Gastroesophageal sphincter (tissue), 4 donors: Measurements from ENCODE around the gene LDLRAD4. TPM values are rescaled to one million over a fixed set of nuclear protein-coding genes. Genes with fewer than 3 reads are reported as not detected.

Experiments used
- ATAC-seq: fragments of 150-250 bp; one replicate; pipeline ENCODE4 v1.9.1; 2016; ENCODE audit warnings: mild to moderate bottlenecking, moderate library complexity
- H3K27ac ChIP-seq, 4 donors: fragments of 200-600 bp; sonication (generic) in 3 of 4; 1 replicate in 3 of 4; 2 replicates in 1 of 4; pipeline ENCODE4 v1.5.1; 2016 to 2019
- H3K27me3 ChIP-seq: fragments of 200-600 bp; sonication (generic); one replicate; pipeline ENCODE4 v1.5.1; 2019
- H3K36me3 ChIP-seq, 2 donors: fragments of 200-600 bp; sonication (generic); one replicate each; pipeline ENCODE4 v1.5.1; 2019; ENCODE audit warnings: control low read depth in 1 of 2
- H3K4me1 ChIP-seq, 3 donors: fragments of 200-600 bp; sonication (generic); 1 replicate in 2 of 3; 2 replicates in 1 of 3; pipeline ENCODE4 v1.5.1; 2016 to 2019; ENCODE audit warnings: control low read depth in 2 of 3
- H3K4me3 ChIP-seq, 2 donors: fragments of 200-600 bp; sonication (generic); one replicate each; pipeline ENCODE4 v1.5.1; 2019; ENCODE audit warnings: mild to moderate bottlenecking in 1 of 2, moderate library complexity in 1 of 2
- H3K9me3 ChIP-seq, 3 donors: fragments of 200-600 bp; sonication (generic); one replicate each; pipeline ENCODE4 v1.5.1; 2017 to 2019; ENCODE audit warnings: control low read depth in 2 of 3
- EP300 ChIP-seq: sonication (generic); formaldehyde crosslinking; IDR thresholded peaks from one replicate; pipeline ENCODE4 v1.6.1; 2017; ENCODE audit warnings: antibody characterized with exemption, mild to moderate bottlenecking
- POLR2A ChIP-seq, 2 donors: fragments of 450-650 bp; IDR thresholded peaks; one replicate each; pipeline ENCODE4 v1.6.1; 2017; ENCODE audit warnings: antibody characterized with exemption in 2 of 2, mild to moderate bottlenecking in 2 of 2, moderate library complexity in 1 of 2
- POLR2AphosphoS5 ChIP-seq: sonication (generic); formaldehyde crosslinking; IDR thresholded peaks from one replicate; pipeline ENCODE4 v1.6.1; 2017; ENCODE audit warnings: antibody characterized with exemption
- WGBS, 2 donors: methylation state at CpG; one replicate each; pipeline ENCODE4 v1.1.5; 2018; ENCODE audit warnings: low coverage in 1 of 2; 5-methylcytosine and 5-hydroxymethylcytosine counted together
- total RNA-seq, 4 donors: library from RNA; depleted of rRNA; stranded (reverse); fragments of >200 nt; gene quantifications; one replicate each; pipeline ENCODE4 v1.1.0, GENCODE V29; 2016
- TF ChIP-seq, protein P1 (sequence below), 4 experiments: fragments of 200-600 bp in 2 of 4; fragments of 450-650 bp in 2 of 4; sonication (generic) in 1 of 4; IDR thresholded peaks; one replicate each; pipeline ENCODE4 v1.5.1; 2017 to 2019; ENCODE audit warnings: antibody characterized with exemption in 4 of 4, mild to moderate bottlenecking in 2 of 4, moderate library complexity in 2 of 4

LDLRAD4 gene
- total RNA-seq, 4 donors from 2014 or later, result 28.1 to 85.9 (median 55.2) TPM

DNA sequence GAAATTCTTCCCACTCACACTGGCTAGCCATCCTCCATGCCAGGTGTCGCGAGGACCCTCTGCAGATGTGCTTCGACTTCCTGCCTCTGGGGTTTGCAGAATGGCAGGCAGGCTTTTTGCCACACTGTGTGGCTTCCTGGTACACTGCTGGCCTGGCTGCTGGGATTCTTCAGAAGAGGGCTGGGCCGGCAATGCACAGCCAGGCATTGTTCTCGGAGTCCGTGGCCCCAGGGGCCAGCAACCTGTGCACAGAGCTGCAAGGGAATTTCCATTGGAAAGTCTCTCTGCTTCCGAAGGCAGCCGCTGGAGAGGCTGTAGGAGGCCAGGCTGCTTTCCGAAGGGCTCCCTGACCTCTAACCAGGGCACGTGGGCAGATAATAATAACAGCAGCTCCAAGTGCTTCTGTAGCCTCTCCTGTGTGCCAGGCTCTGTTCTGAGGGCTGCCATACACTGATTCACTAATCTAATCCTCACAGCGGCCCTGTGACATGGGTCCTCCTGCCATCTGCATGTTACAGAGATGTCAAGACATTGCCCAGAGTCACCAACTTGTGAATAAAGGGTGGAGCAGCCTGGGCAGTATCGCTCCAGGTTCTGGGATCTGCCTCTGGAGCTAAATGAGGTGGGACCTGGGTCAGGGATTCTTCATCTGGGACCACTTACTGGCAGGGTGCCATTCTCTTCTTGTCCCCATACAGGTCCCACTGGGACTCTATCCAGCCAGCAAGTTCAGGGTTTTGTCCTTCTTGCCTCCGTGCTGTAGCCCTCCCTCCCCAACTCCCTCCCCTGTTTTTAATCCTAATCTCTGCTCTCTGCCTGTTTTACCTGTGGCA is 5.0 kb downstream of the LDLRAD4 start:
- Histone ChIP-seq H3K4me1 (peaks cover 7 to 70% (median 54%) of the 10 kb centered on the region in 3 donors), H3K9me3 (no peaks in the 10 kb centered on the region), H3K27ac (peak overlapping the region; percentile 49 to 93 (median 90)), H3K4me3 (peak overlapping the region in 1 of 2 donors; percentile 19), H3K36me3 (no peaks in the 10 kb centered on the region), H3K27me3 (no peaks in the 10 kb centered on the region)
- 13 to 87% methylated on average over 2 to 3 of the region's 13 CpGs for WGBS, 2 donors
- ATAC-seq, result peak; percentile 23
- TF ChIP-seq, protein P1, sequence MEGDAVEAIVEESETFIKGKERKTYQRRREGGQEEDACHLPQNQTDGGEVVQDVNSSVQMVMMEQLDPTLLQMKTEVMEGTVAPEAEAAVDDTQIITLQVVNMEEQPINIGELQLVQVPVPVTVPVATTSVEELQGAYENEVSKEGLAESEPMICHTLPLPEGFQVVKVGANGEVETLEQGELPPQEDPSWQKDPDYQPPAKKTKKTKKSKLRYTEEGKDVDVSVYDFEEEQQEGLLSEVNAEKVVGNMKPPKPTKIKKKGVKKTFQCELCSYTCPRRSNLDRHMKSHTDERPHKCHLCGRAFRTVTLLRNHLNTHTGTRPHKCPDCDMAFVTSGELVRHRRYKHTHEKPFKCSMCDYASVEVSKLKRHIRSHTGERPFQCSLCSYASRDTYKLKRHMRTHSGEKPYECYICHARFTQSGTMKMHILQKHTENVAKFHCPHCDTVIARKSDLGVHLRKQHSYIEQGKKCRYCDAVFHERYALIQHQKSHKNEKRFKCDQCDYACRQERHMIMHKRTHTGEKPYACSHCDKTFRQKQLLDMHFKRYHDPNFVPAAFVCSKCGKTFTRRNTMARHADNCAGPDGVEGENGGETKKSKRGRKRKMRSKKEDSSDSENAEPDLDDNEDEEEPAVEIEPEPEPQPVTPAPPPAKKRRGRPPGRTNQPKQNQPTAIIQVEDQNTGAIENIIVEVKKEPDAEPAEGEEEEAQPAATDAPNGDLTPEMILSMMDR (IDR thresholded peaks at IDR 0.05), result no peak
- TF ChIP-seq POLR2AphosphoS5, result peak; percentile 23

DNA sequence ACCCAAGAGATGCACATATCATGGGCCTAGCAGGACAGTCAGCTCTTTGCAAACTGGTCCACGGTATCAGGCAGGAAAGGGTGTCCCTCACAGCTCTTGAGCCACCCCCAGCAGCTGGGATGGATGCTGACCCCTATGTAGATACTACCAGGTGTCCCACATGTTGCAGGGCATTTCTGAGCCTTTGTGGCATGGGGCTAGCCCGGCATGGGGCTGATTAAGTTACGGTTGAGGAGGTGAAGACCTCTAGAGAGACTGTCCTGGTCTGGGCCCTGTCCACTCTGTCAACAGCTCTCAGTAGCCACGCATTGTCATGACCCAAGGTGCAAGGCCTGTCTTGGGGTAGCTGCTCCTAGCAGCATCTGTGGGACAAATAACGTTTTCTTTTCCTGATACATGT is 6.7 kb downstream of the LDLRAD4 start:
- Histone ChIP-seq H3K36me3 (no peaks in the 10 kb centered on the region), H3K9me3 (no peaks in the 10 kb centered on the region), H3K27ac (peak overlapping the region in 3 of 4 donors; percentile 48 to 93 (median 92)), H3K27me3 (no peaks in the 10 kb centered on the region), H3K4me1 (peaks cover 7 to 66% (median 44%) of the 10 kb centered on the region in 3 donors), H3K4me3 (no peak overlapping the region)
- TF ChIP-seq POLR2A (IDR thresholded peaks at IDR 0.05) (no peak), POLR2AphosphoS5 (no peak), EP300 (no peak)
- TF ChIP-seq, protein P1 (IDR thresholded peaks at IDR 0.05), result no peak
- no peak for ATAC-seq
- WGBS, 2 donors, result 92% methylated on average over 4 of the region's 5 CpGs; no CpG with 5 or more reads in 1 of the 2 donors

DNA sequence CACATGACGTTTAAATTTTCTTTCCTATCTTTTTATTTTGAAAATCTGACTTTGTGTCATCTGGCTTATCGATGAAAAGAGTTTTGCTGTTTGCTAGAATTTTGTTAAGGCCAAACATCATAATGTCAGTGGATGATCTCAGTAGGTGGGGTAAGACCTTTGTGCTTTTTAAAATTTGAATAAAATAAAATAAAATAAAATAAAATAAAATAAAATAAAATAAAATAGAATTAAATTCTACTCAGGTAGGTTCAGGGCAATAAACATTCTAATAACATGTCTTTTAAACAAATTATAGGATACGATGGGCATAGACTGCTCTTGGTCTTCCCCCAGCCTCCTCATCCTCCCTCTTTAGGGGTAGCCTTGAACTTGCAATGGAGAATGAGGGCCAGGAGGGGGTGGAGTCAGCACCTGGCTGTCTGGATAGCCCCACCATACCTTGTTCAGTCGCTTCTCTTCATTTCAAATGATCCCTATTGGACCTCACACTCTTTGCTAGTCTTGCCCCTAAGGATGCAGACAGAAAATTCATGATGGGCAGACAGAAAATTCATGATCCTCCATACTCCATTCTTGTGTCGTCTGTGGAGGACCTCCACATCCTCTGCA is 8.1 kb downstream of the LDLRAD4 start:
- WGBS, 2 donors, result 93 to 96% methylated on average over 4 to 5 of the region's 5 CpGs
- H3K9me3 ChIP-seq, result no peaks in the 10 kb centered on the region
- peaks cover 7 to 60% (median 30%) of the 10 kb centered on the region in 3 donors for H3K4me1 ChIP-seq
- no peaks in the 10 kb centered on the region for H3K27me3 ChIP-seq
- H3K36me3 ChIP-seq, result no peaks in the 10 kb centered on the region
- ATAC-seq, result no peak
- no peak overlapping the region for H3K4me3 ChIP-seq
- TF ChIP-seq, protein P1 (IDR thresholded peaks at IDR 0.05), result no peak
- H3K27ac ChIP-seq, result no peak overlapping the region

DNA sequence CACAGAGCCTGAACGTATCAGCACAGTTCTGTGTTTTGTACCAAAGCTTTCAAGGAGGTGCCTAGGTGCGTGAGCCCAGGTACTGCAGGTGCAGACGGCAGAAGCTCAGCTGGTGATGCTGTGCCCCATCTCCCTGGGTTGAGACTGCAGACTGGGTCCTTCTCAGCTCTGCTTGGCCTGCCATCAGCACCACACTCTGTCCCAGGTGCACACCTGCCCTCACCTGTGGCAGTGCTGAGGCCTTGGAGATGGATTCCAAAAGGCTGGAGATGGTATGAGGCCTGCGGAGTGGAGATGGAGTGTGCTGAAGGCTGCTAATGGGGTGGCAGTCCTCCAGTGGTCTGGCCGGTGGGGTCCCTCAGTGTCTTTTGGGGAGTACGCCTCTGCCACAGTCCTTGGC is 9.3 kb downstream of the LDLRAD4 start:
- Histone ChIP-seq H3K9me3 (no peaks in the 10 kb centered on the region), H3K27ac (no peak overlapping the region), H3K36me3 (no peaks in the 10 kb centered on the region), H3K4me1 (peaks cover 5 to 60% (median 21%) of the 10 kb centered on the region in 3 donors), H3K4me3 (no peak overlapping the region), H3K27me3 (no peaks in the 10 kb centered on the region)
- TF ChIP-seq POLR2AphosphoS5, result no peak
- TF ChIP-seq, protein P1 (IDR thresholded peaks at IDR 0.05), result no peak
- TF ChIP-seq POLR2A (IDR thresholded peaks at IDR 0.05), result no peak
- TF ChIP-seq EP300, result no peak
- WGBS, 2 donors, result 100% methylated on average over 1 of the region's 6 CpGs; no CpG with 5 or more reads in 1 of the 2 donors
- ATAC-seq, result no peak
